Measurements from ENCODE around the gene LAMC1.
A peak's percentile ranks its signal among the peaks of the same experiment; 100 is the strongest.

LAMC1 gene

DNA sequence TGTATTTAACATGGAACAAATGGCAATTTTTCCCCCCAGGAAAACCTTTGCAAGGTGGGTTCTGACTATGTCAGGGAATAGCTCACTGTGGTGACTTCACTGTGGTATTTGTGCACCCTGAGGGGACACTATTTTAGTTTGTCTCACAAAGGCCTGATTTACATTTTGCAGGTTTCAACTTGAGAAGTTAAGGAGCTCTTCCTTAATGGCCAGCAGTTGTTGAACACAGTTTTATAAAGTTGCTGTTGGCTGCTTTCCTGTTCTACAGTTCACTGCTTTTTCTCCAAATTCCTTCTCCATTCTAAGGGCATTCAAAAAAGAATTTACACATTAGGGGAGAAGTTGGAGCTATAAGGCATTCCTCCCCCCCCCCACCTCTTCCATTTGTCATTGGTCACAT lies 4.6 kb downstream of the LAMC1 start (continued):
- TF ChIP-seq ZNF26 (tag by site-specific recombination; IDR thresholded peaks at IDR 0.05) = no peak
- TF ChIP-seq ZNF529 (tag by site-specific recombination; IDR thresholded peaks at IDR 0.05; ENCODE audit: insufficient replicate concordance) = no peak
- TF ChIP-seq EGR2 (tag by site-specific recombination; IDR thresholded peaks at IDR 0.05; ENCODE audit: low read depth) = no peak
- TF ChIP-seq ZNF626 (tag by site-specific recombination; IDR thresholded peaks at IDR 0.05) = no peak
- TF ChIP-seq ZNF629 (tag by site-specific recombination; IDR thresholded peaks at IDR 0.05) = peak; percentile 50; the same call in 1 of the 2 replicates
- no peak for TF ChIP-seq ZNF416 (tag by site-specific recombination; IDR thresholded peaks at IDR 0.05)
- no peak for TF ChIP-seq WT1 (tag by site-specific recombination; IDR thresholded peaks at IDR 0.05)
- TF ChIP-seq KLF10 (tag by site-specific recombination; IDR thresholded peaks at IDR 0.05) = no peak
- TF ChIP-seq, protein P1, sequence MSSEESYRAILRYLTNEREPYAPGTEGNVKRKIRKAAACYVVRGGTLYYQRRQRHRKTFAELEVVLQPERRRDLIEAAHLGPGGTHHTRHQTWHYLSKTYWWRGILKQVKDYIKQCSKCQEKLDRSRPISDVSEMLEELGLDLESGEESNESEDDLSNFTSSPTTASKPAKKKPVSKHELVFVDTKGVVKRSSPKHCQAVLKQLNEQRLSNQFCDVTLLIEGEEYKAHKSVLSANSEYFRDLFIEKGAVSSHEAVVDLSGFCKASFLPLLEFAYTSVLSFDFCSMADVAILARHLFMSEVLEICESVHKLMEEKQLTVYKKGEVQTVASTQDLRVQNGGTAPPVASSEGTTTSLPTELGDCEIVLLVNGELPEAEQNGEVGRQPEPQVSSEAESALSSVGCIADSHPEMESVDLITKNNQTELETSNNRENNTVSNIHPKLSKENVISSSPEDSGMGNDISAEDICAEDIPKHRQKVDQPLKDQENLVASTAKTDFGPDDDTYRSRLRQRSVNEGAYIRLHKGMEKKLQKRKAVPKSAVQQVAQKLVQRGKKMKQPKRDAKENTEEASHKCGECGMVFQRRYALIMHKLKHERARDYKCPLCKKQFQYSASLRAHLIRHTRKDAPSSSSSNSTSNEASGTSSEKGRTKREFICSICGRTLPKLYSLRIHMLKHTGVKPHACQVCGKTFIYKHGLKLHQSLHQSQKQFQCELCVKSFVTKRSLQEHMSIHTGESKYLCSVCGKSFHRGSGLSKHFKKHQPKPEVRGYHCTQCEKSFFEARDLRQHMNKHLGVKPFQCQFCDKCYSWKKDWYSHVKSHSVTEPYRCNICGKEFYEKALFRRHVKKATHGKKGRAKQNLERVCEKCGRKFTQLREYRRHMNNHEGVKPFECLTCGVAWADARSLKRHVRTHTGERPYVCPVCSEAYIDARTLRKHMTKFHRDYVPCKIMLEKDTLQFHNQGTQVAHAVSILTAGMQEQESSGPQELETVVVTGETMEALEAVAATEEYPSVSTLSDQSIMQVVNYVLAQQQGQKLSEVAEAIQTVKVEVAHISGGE (tag by site-specific recombination; conservative IDR thresholded peaks at IDR 0.05; ENCODE audit: low read depth) = no peak
- TF ChIP-seq GLI2 (tag by site-specific recombination; IDR thresholded peaks at IDR 0.05; ENCODE audit: borderline replicate concordance, low read depth) = no peak
- no peak for TF ChIP-seq ELK4 (IDR thresholded peaks at IDR 0.05; ENCODE audit: borderline replicate concordance, low read depth, low read length)
- TF ChIP-seq ZNF658 (tag by site-specific recombination; IDR thresholded peaks at IDR 0.05) = no peak
- TF ChIP-seq, protein P2, sequence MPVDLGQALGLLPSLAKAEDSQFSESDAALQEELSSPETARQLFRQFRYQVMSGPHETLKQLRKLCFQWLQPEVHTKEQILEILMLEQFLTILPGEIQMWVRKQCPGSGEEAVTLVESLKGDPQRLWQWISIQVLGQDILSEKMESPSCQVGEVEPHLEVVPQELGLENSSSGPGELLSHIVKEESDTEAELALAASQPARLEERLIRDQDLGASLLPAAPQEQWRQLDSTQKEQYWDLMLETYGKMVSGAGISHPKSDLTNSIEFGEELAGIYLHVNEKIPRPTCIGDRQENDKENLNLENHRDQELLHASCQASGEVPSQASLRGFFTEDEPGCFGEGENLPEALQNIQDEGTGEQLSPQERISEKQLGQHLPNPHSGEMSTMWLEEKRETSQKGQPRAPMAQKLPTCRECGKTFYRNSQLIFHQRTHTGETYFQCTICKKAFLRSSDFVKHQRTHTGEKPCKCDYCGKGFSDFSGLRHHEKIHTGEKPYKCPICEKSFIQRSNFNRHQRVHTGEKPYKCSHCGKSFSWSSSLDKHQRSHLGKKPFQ (tag by site-specific recombination; IDR thresholded peaks at IDR 0.05) = no peak
- TF ChIP-seq ZFP69B (tag by site-specific recombination; IDR thresholded peaks at IDR 0.05) = no peak
- 0 out of 2 replicates have a peak, but pooled peaks have one; percentile 30 for TF ChIP-seq IKZF3 (tag by site-specific recombination; IDR thresholded peaks at IDR 0.05)
- no peak for TF ChIP-seq YY2 (tag by site-specific recombination; IDR thresholded peaks at IDR 0.05)
- TF ChIP-seq, protein P3, sequence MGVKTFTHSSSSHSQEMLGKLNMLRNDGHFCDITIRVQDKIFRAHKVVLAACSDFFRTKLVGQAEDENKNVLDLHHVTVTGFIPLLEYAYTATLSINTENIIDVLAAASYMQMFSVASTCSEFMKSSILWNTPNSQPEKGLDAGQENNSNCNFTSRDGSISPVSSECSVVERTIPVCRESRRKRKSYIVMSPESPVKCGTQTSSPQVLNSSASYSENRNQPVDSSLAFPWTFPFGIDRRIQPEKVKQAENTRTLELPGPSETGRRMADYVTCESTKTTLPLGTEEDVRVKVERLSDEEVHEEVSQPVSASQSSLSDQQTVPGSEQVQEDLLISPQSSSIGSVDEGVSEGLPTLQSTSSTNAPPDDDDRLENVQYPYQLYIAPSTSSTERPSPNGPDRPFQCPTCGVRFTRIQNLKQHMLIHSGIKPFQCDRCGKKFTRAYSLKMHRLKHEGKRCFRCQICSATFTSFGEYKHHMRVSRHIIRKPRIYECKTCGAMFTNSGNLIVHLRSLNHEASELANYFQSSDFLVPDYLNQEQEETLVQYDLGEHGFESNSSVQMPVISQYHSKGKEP (tag by site-specific recombination; IDR thresholded peaks at IDR 0.05) = peak; percentile 14; the same call in 1 of the 2 replicates
- no peak for TF ChIP-seq ZNF354C (tag by site-specific recombination; IDR thresholded peaks at IDR 0.05; ENCODE audit: borderline replicate concordance, low read depth)
- TF ChIP-seq, protein P4, sequence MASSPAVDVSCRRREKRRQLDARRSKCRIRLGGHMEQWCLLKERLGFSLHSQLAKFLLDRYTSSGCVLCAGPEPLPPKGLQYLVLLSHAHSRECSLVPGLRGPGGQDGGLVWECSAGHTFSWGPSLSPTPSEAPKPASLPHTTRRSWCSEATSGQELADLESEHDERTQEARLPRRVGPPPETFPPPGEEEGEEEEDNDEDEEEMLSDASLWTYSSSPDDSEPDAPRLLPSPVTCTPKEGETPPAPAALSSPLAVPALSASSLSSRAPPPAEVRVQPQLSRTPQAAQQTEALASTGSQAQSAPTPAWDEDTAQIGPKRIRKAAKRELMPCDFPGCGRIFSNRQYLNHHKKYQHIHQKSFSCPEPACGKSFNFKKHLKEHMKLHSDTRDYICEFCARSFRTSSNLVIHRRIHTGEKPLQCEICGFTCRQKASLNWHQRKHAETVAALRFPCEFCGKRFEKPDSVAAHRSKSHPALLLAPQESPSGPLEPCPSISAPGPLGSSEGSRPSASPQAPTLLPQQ (tag by site-specific recombination; IDR thresholded peaks at IDR 0.05) = no peak
- peak; percentile 48; the same call in 1 of the 2 replicates for TF ChIP-seq ZSCAN30 (tag by site-specific recombination; IDR thresholded peaks at IDR 0.05)
- TF ChIP-seq ZXDB (tag by site-specific recombination; IDR thresholded peaks at IDR 0.05) = 0 out of 2 replicates have a peak, but pooled peaks have one; percentile 7
- no peak for TF ChIP-seq ZNF155 (tag by site-specific recombination; IDR thresholded peaks at IDR 0.05)

All from HEK293 (cell line).